ENCODE measurements around the gene ANKRD34A. TPM values are rescaled to one million over a fixed set of nuclear protein-coding genes. Genes with fewer than 3 reads are reported as not detected.

ANKRD34A gene
- total RNA-seq = 0.39 and 0.75 TPM in 2 replicates

DNA sequence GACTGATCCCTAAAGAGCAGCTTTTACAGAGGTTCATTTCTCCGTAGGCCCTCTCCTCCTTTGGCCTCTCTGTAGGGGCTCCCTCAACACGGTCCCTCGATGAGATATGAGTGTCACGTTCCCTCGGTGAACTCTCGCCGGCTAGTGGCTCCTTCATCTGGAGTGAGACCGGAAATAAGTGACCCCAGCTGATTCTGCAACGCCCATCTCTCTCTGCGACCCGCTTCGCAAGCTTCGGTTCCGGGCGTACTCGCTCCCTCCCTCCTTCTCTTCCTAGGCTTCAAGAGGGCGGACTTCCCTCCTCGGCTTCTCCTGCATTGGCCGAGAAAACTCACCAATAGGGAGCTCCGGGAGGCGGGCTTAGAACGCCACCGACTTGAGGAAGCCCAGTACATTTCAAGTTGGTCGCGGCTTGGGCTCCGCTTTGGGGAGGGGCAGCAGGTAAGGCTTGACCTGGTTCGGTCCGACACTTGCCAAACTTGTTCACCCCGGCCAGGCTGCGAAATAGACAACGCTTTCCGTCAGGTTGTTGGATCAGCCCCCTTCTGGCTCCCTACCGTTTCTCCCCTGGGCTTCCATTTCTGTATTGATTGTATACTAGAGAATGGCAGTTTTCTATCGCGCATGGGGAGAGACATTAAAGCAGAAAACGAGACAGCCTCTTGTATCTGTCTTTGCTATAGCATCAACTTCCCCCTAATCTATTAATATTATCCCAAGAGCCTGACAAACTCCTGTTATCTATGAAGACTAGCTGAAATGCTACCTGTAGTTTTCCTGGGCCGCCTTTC is at the start of gene ANKRD34A, which contains the start of gene POLR3GL:
Gene ANKRD34A (minus strand): TSS at position 248 of the 791 bp plus-strand sequence. CDS start 2,816 bp downstream, outside the sequence.
Gene POLR3GL (plus strand): TSS at position 363 of the 791 bp plus-strand sequence. CDS start 10,176 bp downstream, outside the sequence.

DNA sequence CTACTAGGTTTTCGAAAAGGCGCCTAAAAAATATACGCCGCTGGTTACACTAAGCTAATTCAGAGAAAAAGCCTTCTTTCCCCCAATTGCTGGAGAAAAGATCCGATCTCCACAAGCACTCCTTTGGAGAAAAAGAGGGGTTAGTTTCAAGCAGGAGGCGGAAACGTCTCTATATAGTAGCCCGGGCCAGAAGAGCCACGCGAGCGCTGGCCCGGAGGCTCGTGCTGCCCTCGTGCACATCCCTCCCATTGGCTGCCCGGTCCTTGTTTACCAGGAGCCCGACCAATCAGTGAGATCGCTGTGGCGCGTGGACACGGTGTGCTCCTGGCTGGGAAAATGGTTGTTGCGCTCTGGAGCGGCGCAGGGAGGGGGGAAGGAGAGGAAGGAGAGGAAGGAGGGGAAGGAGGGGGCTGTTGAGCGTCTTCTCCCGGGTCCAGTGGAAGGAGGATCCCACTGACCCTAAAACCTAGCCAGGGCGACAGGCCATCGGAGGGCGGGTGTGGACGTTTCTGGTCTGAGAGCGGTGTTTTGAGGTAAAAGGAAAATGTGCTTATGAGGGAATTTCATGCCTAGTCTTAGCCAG is 32.1 kb upstream of the ANKRD34A start, which contains the start of gene TXNIP:
Gene TXNIP (minus strand): TSS at position 147 of the 583 bp plus-strand sequence. CDS start 313 bp downstream, outside the sequence.

GRCh38 chr1:145957443-145958319 is 6.7 kb downstream of the ANKRD34A start, which contains the start of gene LIX1L:
TSS of gene LIX1L (minus strand) at chr1:145958017. CDS start at chr1:145957927, 90 bp downstream.

GRCh38 chr1:145927063-145927886 is 37.1 kb downstream of the ANKRD34A start, which contains the start of gene RBM8A:
TSS of gene RBM8A (minus strand) at chr1:145927484. CDS start at chr1:145927426, 58 bp downstream.

GRCh38 chr1:145918144-145918991 is 46.0 kb downstream of the ANKRD34A start, which contains the start of gene PEX11B:
TSS of gene PEX11B (minus strand) at chr1:145918717. CDS start at chr1:145918688, 29 bp downstream.

Other genes starting within 250 kb of the ANKRD34A start
- not detected in 2 replicates for gene CD160, start 245.1 kb downstream of the ANKRD34A start, total RNA-seq
- 6.8 and 8.2 TPM in 2 replicates for gene RNF115, start 140.5 kb downstream of the ANKRD34A start, total RNA-seq
- 22.8 and 25.5 TPM in 2 replicates for gene POLR3C, start 140.4 kb downstream of the ANKRD34A start, total RNA-seq
- 0.69 and 1.4 TPM in 2 replicates for gene NUDT17, start 118.9 kb downstream of the ANKRD34A start, total RNA-seq
- 26.1 and 26.3 TPM in 2 replicates for gene PIAS3, start 105.5 kb downstream of the ANKRD34A start, total RNA-seq
- gene ANKRD35, start 78.7 kb downstream of the ANKRD34A start, total RNA-seq = 4.2 and 5.0 TPM in 2 replicates
- gene ITGA10, start 54.5 kb downstream of the ANKRD34A start, total RNA-seq = 12.8 and 13.1 TPM in 2 replicates
- gene PEX11B, start 45.9 kb downstream of the ANKRD34A start, total RNA-seq = 22.8 and 25.9 TPM in 2 replicates
- 115 and 134 TPM in 2 replicates for gene RBM8A, start 37.1 kb downstream of the ANKRD34A start, total RNA-seq
- 36.6 and 45.0 TPM in 2 replicates for gene LIX1L, start 6.6 kb downstream of the ANKRD34A start, total RNA-seq
- gene POLR3GL, start 115 bp upstream of the ANKRD34A start, total RNA-seq = 10.4 and 13.9 TPM in 2 replicates
- 274 and 291 TPM in 2 replicates for gene TXNIP, start 32.0 kb upstream of the ANKRD34A start, total RNA-seq
- gene HJV, start 57.2 kb upstream of the ANKRD34A start, total RNA-seq = not detected in 2 replicates
- 1.3 and 1.9 TPM in 2 replicates for gene NBPF10, start 180.2 kb upstream of the ANKRD34A start, total RNA-seq

Data from cardiac ventricle fibroblast (primary cell).